OCI-M2 (cell line): ENCODE measurements around the gene ARMC2.

Source experiments
- DNase-seq: peaks from one replicate; lab custom pipeline; 2025; ENCODE audit not compliant: unreplicated experiment; lab: John Stamatoyannopoulos, UW

The ARMC2 gene

DNA sequence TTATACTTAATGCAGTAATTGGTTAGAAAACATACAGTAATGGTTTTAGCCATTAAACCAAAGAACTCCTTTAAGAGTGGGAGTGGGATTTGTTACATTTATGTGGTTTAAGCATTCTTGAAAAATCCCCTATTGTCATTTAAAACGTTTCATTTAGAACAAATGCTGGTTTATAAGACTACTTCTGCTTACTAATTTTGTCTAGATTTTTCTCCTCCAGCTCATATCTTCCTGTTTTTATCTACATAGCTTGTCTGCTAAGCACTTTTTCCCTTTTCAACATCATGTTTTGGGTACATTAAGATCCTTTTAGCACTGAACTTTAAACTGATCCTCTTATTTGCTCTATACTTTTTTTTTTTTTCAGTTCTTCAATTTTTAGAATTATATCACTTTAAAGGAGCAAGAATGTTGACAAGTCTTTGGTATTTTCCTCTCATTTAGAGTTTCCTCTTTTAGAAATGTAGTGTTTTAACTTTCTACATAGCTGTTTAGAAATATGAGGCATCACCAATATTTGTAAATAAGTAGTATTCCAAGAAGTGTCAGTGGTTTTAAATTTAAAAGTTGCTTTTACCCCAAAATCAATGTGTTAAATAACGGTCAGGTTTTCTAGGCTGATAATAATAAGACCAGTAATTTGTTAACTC lies 165.6 kb downstream of the ARMC2 start:
- DNase-seq, result no peak

DNA sequence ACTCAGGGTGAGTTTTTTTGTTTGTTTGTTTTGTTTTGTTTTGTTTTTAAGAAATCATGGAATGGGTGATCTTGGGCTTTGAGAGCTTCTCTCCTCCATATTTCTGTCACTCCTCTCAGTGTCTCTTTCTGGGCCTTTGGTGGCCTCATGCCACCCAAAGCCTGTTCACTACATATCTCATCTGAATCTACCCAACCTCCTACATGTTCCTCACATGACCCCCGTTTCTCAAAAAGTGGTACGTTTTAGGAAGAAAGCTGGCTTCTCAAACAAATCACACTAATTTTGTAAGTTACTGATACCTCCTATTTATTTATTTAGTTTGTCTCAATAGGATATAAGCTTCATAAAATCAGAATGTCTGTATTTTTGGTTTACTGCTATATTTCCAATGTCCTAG lies 166.4 kb downstream of the ARMC2 start:
- DNase-seq, result no peak

DNA sequence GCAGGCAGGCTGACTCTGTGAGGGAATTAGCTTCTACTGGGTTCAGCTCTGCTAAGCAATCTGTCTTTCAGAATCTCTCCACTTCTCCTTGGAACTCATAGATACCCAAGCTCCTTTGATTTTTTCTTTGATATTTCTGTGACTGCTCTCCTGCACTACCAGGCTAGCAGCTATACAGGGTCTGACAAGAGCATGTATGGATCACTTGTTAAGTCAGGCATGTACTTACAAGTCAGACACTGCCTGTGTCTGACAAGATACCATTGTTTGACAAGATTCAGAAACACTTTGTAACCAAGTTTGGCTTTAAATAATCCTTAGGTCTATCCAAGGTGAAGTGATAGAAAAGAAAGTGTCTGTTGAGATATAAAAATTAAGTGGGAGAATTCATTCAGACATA lies 167.0 kb downstream of the ARMC2 start:
- DNase-seq, result no peak

DNA sequence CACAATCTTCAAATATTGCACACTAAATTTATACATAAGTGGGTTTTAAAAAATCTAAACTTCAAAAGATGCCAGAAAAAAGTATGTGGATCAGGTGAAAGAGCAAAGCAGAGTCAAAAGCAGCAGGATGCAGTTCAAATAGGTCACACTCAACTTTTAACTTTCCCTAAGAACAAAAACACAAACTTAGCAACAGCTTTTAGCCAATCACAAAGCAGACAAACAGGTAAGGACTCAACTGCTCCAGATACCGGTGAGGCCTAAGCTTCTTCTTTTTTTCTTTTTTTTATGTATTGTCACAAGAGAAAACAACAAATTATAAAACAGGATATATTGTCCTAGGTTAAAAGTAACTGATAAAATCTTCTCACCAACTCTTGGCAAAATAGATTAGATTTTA lies 171.7 kb downstream of the ARMC2 start:
- no peak for DNase-seq

DNA sequence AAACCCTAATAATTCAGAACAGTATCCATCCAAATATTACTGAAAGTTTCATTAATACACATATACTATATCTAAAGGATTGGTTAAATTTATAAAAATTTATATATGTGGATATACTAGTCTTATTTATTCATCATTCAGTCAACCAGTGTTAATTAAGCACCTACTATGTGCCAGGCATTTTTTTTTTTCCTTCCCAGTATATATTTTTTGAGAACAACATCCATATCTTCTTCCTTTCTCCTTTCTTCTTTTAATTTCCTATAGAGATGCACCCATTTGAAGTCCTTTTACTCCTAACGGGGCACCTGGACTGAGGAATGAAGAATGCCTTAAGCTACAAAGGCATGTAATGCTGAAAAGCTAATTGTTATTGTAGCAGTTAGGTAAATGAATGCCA lies 173.6 kb downstream of the ARMC2 start:
- no peak for DNase-seq

DNA sequence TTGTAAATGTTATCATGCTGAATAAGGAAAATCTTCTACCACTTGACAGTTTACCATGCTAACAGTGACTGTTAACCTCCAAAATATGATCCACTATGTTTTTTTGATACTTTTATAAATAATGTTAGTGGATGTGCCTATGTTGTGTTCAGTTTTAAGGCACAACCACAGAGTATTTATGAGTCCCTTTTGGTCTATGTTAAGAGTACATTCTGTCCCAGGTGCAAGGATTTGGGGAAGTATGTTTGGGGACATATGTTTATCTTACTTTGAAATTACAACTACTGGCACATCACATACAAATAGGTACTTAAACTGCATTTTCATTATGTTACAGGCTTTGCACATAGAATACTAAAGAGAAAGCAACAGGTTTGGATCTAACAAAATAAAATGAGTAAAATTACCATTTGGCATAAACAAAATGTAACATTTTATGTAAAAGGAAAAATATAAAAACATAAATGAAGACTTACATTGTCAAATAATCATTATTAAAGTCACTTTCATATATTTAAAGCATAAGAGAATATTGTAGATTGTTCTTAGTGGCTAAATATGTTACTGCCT lies 175.2 kb downstream of the ARMC2 start:
- DNase-seq, result no peak
